IMR-90 (cell line): ENCODE data around the gene ZBTB8B. TPM values are rescaled to one million over a fixed set of nuclear protein-coding genes. Genes with fewer than 3 reads are reported as not detected.

Source experiments
- ATAC-seq: fragments of 200-7000 bp; cut with Tn5 transposase; 2 replicates; pipeline ENCODE4 v1.9.1; 2020; ENCODE audit warnings: low read depth, mild to moderate bottlenecking, moderate library complexity
- BruUV-seq: library from RNA; stranded (reverse); fragments of 400-500 nt; replicated peaks from 2 replicates; lab custom pipeline; 2021; lab: Mats Ljungman, UMichigan
- CTCF ChIA-PET: fragments of 300-600 bp; formaldehyde crosslinking; extraction: SDS; loops from one replicate; lab custom pipeline; 2021; ENCODE audit warnings: antibody characterized with exemption; lab: Yijun Ruan, JAX
- POLR2A ChIA-PET: fragments of 300-600 bp; sonication (Branson Sonifier 250); formaldehyde crosslinking; loops from one replicate; lab custom pipeline; 2022; ENCODE audit warnings: antibody characterized with exemption; ENCODE audit not compliant: unreplicated experiment; lab: Charles Lee
- DNase-seq: peaks from one replicate; pipeline ENCODE4 v3.0.0; 2013
- H2AFZ ChIP-seq: replicated peaks from 2 replicates; pipeline ENCODE3; 2013; ENCODE audit warnings: low read length, mild to moderate bottlenecking; ENCODE audit not compliant: poor library complexity
- H2AK5ac ChIP-seq: 2 replicates; pipeline ENCODE4 v1.6.1; 2013; ENCODE audit warnings: low read depth, low read length, inconsistent platforms
- H2AK9ac ChIP-seq: replicated peaks from 2 replicates; pipeline ENCODE3; 2013; ENCODE audit warnings: mild to moderate bottlenecking, low read depth, low read length, moderate library complexity; ENCODE audit not compliant: poor library complexity
- H2BK120ac ChIP-seq: 2 replicates; pipeline ENCODE4 v1.6.1; 2013; ENCODE audit warnings: low read depth, low read length, inconsistent platforms
- H2BK15ac ChIP-seq: 3 replicates; pipeline ENCODE4 v1.6.1; 2013; ENCODE audit warnings: low read depth, low read length, inconsistent platforms
- H2BK20ac ChIP-seq: 2 replicates; pipeline ENCODE4 v1.6.1; 2013; ENCODE audit warnings: low read depth, mild to moderate bottlenecking, inconsistent platforms, low read length, moderate library complexity
- H2BK5ac ChIP-seq: 2 replicates; pipeline ENCODE4 v1.6.1; 2013; ENCODE audit warnings: mild to moderate bottlenecking, low read depth, low read length, inconsistent platforms; ENCODE audit not compliant: poor library complexity, severe bottlenecking
- H3K14ac ChIP-seq: replicated peaks from 2 replicates; pipeline ENCODE4 v1.6.1; 2013; ENCODE audit warnings: low read depth, low read length, inconsistent platforms
- H3K18ac ChIP-seq: 2 replicates; pipeline ENCODE4 v1.6.1; 2013; ENCODE audit warnings: low read depth, low read length, control low read depth
- H3K23ac ChIP-seq: 2 replicates; pipeline ENCODE4 v1.6.1; 2013; ENCODE audit warnings: low read depth, low read length, inconsistent platforms
- H3K27ac ChIP-seq: 2 replicates; pipeline ENCODE4 v1.5.1; 2013; ENCODE audit warnings: mild to moderate bottlenecking, control low read depth, low read length; ENCODE audit not compliant: insufficient read depth
- H3K27me3 ChIP-seq: 2 replicates; pipeline ENCODE4 v1.6.1; 2013; ENCODE audit warnings: low read length; ENCODE audit not compliant: control insufficient read depth, insufficient read depth
- H3K36me3 ChIP-seq: 2 replicates; pipeline ENCODE4 v1.6.1; 2013; ENCODE audit warnings: low read length, mixed read lengths; ENCODE audit not compliant: control insufficient read depth, insufficient read depth
- H3K4ac ChIP-seq: 2 replicates; pipeline ENCODE4 v1.6.1; 2013; ENCODE audit warnings: low read depth, low read length, inconsistent platforms
- H3K4me1 ChIP-seq: 2 replicates; pipeline ENCODE4 v1.6.1; 2013; ENCODE audit warnings: low read length, mixed read lengths; ENCODE audit not compliant: control insufficient read depth, insufficient read depth
- H3K4me2 ChIP-seq: 2 replicates; pipeline ENCODE4 v1.6.1; 2013; ENCODE audit warnings: low read depth, mild to moderate bottlenecking, control low read depth, low read length, moderate library complexity
- H3K4me3 ChIP-seq: 2 replicates; pipeline ENCODE4 v1.5.1; 2013; ENCODE audit warnings: low read depth, mild to moderate bottlenecking, control low read depth, low read length, moderate library complexity; ENCODE audit not compliant: insufficient read depth
- H3K56ac ChIP-seq: 2 replicates; pipeline ENCODE4 v1.6.1; 2013; ENCODE audit warnings: low read length, inconsistent platforms; ENCODE audit not compliant: insufficient read depth; ENCODE audit errors: extremely low read depth
- H3K79me1 ChIP-seq, 2 experiments: 2 replicates each; pipeline ENCODE4 v1.6.1; 2013; ENCODE audit warnings: low read length in 2 of 2, inconsistent platforms in 1 of 2, low read depth in 1 of 2
- H3K9ac ChIP-seq: 2 replicates; pipeline ENCODE4 v1.6.1; 2013; ENCODE audit warnings: low read depth, low read length, control low read depth
- H3K9me1 ChIP-seq: 2 replicates; pipeline ENCODE4 v1.6.1; 2013; ENCODE audit warnings: low read length, inconsistent platforms; ENCODE audit not compliant: insufficient read depth
- H3K9me3 ChIP-seq: 2 replicates; pipeline ENCODE4 v1.6.1; 2013; ENCODE audit warnings: low read length; ENCODE audit not compliant: control insufficient read depth, insufficient read depth
- H4K20me1 ChIP-seq: 2 replicates; pipeline ENCODE4 v1.6.1; 2013; ENCODE audit warnings: low read length, inconsistent platforms; ENCODE audit not compliant: insufficient read depth
- H4K5ac ChIP-seq: 2 replicates; pipeline ENCODE4 v1.6.1; 2013; ENCODE audit warnings: mild to moderate bottlenecking, low read depth, low read length, control low read depth
- H4K8ac ChIP-seq, 2 experiments: 2 replicates each; pipeline ENCODE4 v1.6.1; 2013; ENCODE audit warnings: low read depth in 2 of 2, low read length in 2 of 2, control low read depth in 1 of 2, inconsistent platforms in 1 of 2
- H4K91ac ChIP-seq: 2 replicates; pipeline ENCODE4 v1.6.1; 2013; ENCODE audit warnings: low read depth, low read length, inconsistent platforms; ENCODE audit not compliant: insufficient read depth
- BHLHE40 ChIP-seq: fragments of 150-350 bp; IDR thresholded peaks from 2 replicates; pipeline ENCODE4 v1.6.1; 2016; ENCODE audit warnings: mild to moderate bottlenecking, low read depth, low read length
- CEBPB ChIP-seq: IDR thresholded peaks from 2 replicates; pipeline ENCODE4 v1.6.1; 2012; ENCODE audit warnings: low read depth, low read length, improper control_type of control experiment
- CHD1 ChIP-seq: IDR thresholded peaks from 2 replicates; pipeline ENCODE4 v1.6.1; 2012; ENCODE audit warnings: low read depth, low read length, improper control_type of control experiment
- FOS ChIP-seq: fragments of 150-350 bp; IDR thresholded peaks from 2 replicates; pipeline ENCODE4 v1.6.1; 2016; ENCODE audit warnings: low read depth, low read length
- MAFK ChIP-seq: IDR thresholded peaks from 2 replicates; pipeline ENCODE4 v1.6.1; 2012; ENCODE audit warnings: low read depth, low read length, improper control_type of control experiment
- MAZ ChIP-seq: IDR thresholded peaks from 2 replicates; pipeline ENCODE4 v1.6.1; 2012; ENCODE audit warnings: low read depth, mild to moderate bottlenecking, low read length, improper control_type of control experiment, moderate library complexity, borderline replicate concordance
- MXI1 ChIP-seq: IDR thresholded peaks from 2 replicates; pipeline ENCODE4 v1.6.1; 2012; ENCODE audit warnings: low read depth, mild to moderate bottlenecking, low read length, moderate library complexity, borderline replicate concordance
- NFE2L2 ChIP-seq: fragments of 150-350 bp; IDR thresholded peaks from 2 replicates; pipeline ENCODE4 v1.6.1; 2016; ENCODE audit warnings: low read depth, mild to moderate bottlenecking, low read length
- POLR2A ChIP-seq: IDR thresholded peaks from 2 replicates; pipeline ENCODE4 v1.6.1; 2012; ENCODE audit warnings: mild to moderate bottlenecking, low read depth, low read length
- RAD21 ChIP-seq: IDR thresholded peaks from 2 replicates; pipeline ENCODE4 v1.6.1; 2012; ENCODE audit warnings: low read length, improper control_type of control experiment
- RCOR1 ChIP-seq: IDR thresholded peaks from 2 replicates; pipeline ENCODE4 v1.6.1; 2012; ENCODE audit warnings: mild to moderate bottlenecking, low read length, improper control_type of control experiment; ENCODE audit not compliant: insufficient replicate concordance
- RFX5 ChIP-seq: IDR thresholded peaks from 2 replicates; pipeline ENCODE4 v1.8.0; 2012; ENCODE audit warnings: low read depth, mild to moderate bottlenecking, low read length, moderate library complexity
- SMC3 ChIP-seq: fragments of 150-350 bp; IDR thresholded peaks from 2 replicates; pipeline ENCODE4 v1.6.1; 2016; ENCODE audit warnings: low read depth, mild to moderate bottlenecking, antibody characterized with exemption, low read length, moderate library complexity
- WGBS, 2 experiments: methylation state at CpG; one replicate each; pipeline versions ENCODE4 v1.1.5 to v1.1.7; 2013; ENCODE audit warnings: missing lambda C conversion rate in 2 of 2; ENCODE audit not compliant: insufficient read length in 1 of 2; ENCODE audit errors: extremely low coverage in 2 of 2; 5-methylcytosine and 5-hydroxymethylcytosine counted together
- dilution Hi-C: fragments of 300-500 bp; cut with HindIII; formaldehyde crosslinking; loops from one replicate; pipeline ENCODE4 v1.14.3; 2018; ENCODE audit warnings: low sequenced_read_pairs; ENCODE audit not compliant: unreplicated experiment
- in situ Hi-C: fragments of 300-500 bp; cut with MboI; formaldehyde crosslinking; loops from 3 replicates; pipeline ENCODE4 v1.14.3; 2019; ENCODE audit warnings: low sequenced_read_pairs, inconsistent platforms, mixed read lengths
- intact Hi-C: fragments of 100-400 bp; cut with micrococcal nuclease; formaldehyde crosslinking; loops from 2 replicates; pipeline ENCODE4 v1.10.0; 2022
- polyA plus RNA-seq, 3 experiments: library from polyadenylated mRNA; depleted of rRNA; stranded (reverse); fragments of >200 nt; gene quantifications; 2 replicates each; pipeline ENCODE4 v1.2.3, GENCODE V29; 2012; ENCODE audit warnings: low replicate concordance in 1 of 3
- total RNA-seq: library from RNA; depleted of rRNA; stranded (reverse); fragments of >200 nt; gene quantifications from 2 replicates; pipeline ENCODE4 v1.2.3, GENCODE V29; 2012
- TF ChIP-seq, protein P1 (sequence below): fragments of 150-350 bp; IDR thresholded peaks from 2 replicates; pipeline ENCODE4 v1.6.1; 2017; ENCODE audit warnings: mild to moderate bottlenecking, antibody characterized with exemption, low read length, low read depth
- TF ChIP-seq, protein P2 (sequence below): conservative IDR thresholded peaks from 2 replicates; pipeline ENCODE4 v1.5.1; 2012; ENCODE audit warnings: mild to moderate bottlenecking, low read depth, low read length, improper control_type of control experiment

Gene ZBTB8B
- total and polyA plus RNA-seq, 2 of the 4 experiments (the other 2 are of a cell fraction), result not detected

DNA sequence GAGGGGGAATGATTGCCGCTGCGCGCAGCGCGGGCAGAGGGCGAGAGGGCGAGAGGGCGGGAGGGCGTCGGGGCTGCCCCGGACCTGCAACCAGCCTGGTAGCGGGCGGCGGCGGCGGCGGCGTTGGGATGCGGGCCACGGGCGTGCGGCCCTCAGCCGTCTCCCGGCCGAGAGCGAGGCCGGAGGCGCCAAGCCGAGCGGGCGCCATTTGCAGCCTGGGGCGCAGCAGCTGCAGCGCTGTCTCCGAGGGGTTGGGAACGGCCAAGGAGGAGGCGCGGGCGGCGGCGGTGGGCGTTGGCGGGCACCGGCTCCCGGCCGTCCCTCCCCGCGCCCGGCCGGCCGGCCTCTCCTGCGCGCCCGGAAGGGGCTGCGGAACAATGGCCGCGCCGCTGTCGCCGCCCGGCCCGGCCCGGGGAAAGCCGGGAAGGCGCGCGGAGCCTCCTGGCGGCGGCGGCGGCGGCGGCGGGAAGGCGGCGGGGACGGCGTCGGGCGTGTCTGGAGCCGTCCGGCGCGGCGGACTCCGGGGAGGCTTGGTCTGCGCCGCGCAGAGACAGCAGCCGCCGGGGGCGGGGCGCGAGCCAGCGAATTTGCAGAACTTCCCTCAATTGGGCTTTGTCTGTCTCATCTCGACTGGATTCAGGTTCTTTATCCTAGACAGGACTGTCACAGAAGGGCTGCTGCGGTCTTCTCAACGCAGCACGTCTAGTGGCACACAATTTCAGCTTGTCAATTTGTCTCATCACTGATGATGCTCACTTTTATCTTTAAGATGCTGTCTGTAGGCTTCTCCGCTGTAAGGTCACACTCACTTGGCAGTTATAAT, 35.7 kb downstream of the ZBTB8B start:
- dilution Hi-C loops (no loop called here), in situ Hi-C loops (no loop called here), intact Hi-C loops (no loop called here)
- 1% methylated on average over 21 of the region's 99 CpGs; no CpG with 5 or more reads in 1 of the 2 experiments for WGBS, 2 experiments
- Histone ChIP-seq H2AK5ac (0 out of 2 replicates have a peak overlapping the region, but pooled peaks have one; percentile 43), H3K4ac (peak overlapping the region; percentile 56), H3K14ac (peak overlapping the region; percentile 96), H3K4me3 (peak overlapping the region; percentile 66), H3K27ac (peak overlapping the region; percentile 36), H3K4me1 (no peaks in the 10 kb centered on the region), H4K91ac (no peak overlapping the region; the same call in 1 of the 2 replicates), H3K4me2 (peak overlapping the region; percentile 77), H3K9me3 (no peaks in the 10 kb centered on the region), H3K23ac (peak overlapping the region; percentile 90), H2BK120ac (peak overlapping the region; percentile 36), H2BK20ac (0 out of 2 replicates have a peak overlapping the region, but pooled peaks have one; percentile 1), H2BK5ac (peak overlapping the region; percentile 20), H2AK9ac (no peak overlapping the region), H4K8ac (peak overlapping the region; percentile 52 to 89), H2AFZ (peak overlapping the region; percentile 93), H3K18ac (peak overlapping the region; percentile 8; the same call in 1 of the 2 replicates), H3K27me3 (no peaks in the 10 kb centered on the region), H4K5ac (peak overlapping the region; percentile 38), H2BK15ac (no peak overlapping the region), H3K9me1 (no peaks in the 10 kb centered on the region), H4K20me1 (no peaks in the 10 kb centered on the region; the same call in 1 of the 2 replicates), H3K9ac (peak overlapping the region; percentile 55), H3K56ac (0 out of 2 replicates have a peak overlapping the region, but pooled peaks have one; percentile 34), H3K79me1 (no peaks in the 10 kb centered on the region), H3K36me3 (no peaks in the 10 kb centered on the region)
- no TSS peak for BruUV-seq
- CTCF ChIA-PET, result no interaction called here
- DNase-seq (peak; percentile 49), ATAC-seq (peak; percentile 96)
- POLR2A ChIA-PET, result no interaction called here
- TF ChIP-seq RFX5 (no peak), MAFK (no peak), RAD21 (no peak), CEBPB (no peak), FOS (no peak), NFE2L2 (no peak), BHLHE40 (no peak), RCOR1 (no peak), POLR2A (no peak), MAZ (no peak), SMC3 (no peak), CHD1 (no peak), MXI1 (no peak)
- TF ChIP-seq, protein P1, sequence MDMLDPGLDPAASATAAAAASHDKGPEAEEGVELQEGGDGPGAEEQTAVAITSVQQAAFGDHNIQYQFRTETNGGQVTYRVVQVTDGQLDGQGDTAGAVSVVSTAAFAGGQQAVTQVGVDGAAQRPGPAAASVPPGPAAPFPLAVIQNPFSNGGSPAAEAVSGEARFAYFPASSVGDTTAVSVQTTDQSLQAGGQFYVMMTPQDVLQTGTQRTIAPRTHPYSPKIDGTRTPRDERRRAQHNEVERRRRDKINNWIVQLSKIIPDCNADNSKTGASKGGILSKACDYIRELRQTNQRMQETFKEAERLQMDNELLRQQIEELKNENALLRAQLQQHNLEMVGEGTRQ, result no peak
- TF ChIP-seq, protein P2, sequence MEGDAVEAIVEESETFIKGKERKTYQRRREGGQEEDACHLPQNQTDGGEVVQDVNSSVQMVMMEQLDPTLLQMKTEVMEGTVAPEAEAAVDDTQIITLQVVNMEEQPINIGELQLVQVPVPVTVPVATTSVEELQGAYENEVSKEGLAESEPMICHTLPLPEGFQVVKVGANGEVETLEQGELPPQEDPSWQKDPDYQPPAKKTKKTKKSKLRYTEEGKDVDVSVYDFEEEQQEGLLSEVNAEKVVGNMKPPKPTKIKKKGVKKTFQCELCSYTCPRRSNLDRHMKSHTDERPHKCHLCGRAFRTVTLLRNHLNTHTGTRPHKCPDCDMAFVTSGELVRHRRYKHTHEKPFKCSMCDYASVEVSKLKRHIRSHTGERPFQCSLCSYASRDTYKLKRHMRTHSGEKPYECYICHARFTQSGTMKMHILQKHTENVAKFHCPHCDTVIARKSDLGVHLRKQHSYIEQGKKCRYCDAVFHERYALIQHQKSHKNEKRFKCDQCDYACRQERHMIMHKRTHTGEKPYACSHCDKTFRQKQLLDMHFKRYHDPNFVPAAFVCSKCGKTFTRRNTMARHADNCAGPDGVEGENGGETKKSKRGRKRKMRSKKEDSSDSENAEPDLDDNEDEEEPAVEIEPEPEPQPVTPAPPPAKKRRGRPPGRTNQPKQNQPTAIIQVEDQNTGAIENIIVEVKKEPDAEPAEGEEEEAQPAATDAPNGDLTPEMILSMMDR, result no peak; the same call in 1 of the 2 replicates
